Measurements from ENCODE around the gene P2RY6.

DNA sequence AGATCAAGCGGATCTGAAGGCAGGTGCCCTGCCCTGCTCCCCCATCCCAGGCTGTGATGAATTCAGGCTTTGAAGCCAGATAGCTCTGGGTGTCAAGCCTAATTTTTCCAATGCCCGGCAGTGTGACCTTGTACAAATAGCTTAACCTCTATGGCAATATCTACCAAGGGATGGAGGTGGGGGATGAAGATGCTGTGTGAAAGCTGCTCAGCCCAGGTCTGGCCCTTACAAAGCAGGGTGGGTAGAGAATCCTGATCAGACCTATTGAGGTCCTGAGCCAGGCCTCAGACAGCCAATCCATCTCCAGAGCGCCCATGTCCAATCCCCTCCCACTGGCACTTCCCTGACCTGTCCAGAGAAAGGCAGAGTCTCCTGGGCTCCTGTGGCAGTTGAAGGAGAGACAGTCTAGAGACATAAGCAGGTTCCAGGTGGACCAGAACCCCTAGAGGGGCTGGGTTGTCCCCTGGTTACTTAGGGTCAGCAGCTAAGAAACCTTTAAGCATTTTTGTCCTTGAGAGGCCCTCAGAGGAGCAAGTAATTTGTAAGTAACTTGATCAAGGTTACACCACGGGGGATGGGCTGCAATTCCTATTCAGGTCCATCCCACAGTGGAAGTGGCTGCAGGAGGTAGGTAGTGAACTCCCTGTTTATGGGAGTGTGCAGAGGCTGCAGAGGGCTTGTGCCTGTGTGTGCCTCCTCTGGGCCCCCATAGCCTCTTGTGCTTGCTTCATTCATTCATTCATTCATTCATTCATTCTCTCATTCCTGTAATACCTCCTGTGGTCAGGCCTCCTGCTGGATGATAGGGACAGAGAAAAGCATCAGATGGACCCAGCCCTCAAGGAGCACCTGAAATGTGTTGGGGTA, 43.6 kb upstream of the P2RY6 start:
- TF ChIP-seq CTCF (conservative IDR thresholded peaks at IDR 0.05; ENCODE audit: low read length) = no peak
- TF ChIP-seq EZH2phosphoT487 (IDR thresholded peaks at IDR 0.05; ENCODE audit: borderline replicate concordance) = no peak
